Fibroblast of mammary gland (primary cell): ENCODE results near the gene REXO1.
A peak's percentile ranks its signal among the peaks of the same experiment; 100 is the strongest.

Experiments
- DNase-seq: peaks from one replicate; pipeline ENCODE4 v3.0.0-alpha.2; 2010; ENCODE audit warnings: low read depth
- H3K4me3 ChIP-seq: 2 replicates; pipeline ENCODE4 v1.5.1; 2011; ENCODE audit warnings: low read depth, mild to moderate bottlenecking, low read length, moderate library complexity; ENCODE audit not compliant: control insufficient read depth
- TF ChIP-seq, protein P1 (sequence below): conservative IDR thresholded peaks from 2 replicates; pipeline ENCODE4 v1.5.1; 2011; ENCODE audit warnings: low read depth, low read length, inconsistent platforms; ENCODE audit not compliant: control insufficient read depth, insufficient read depth

The REXO1 gene

DNA sequence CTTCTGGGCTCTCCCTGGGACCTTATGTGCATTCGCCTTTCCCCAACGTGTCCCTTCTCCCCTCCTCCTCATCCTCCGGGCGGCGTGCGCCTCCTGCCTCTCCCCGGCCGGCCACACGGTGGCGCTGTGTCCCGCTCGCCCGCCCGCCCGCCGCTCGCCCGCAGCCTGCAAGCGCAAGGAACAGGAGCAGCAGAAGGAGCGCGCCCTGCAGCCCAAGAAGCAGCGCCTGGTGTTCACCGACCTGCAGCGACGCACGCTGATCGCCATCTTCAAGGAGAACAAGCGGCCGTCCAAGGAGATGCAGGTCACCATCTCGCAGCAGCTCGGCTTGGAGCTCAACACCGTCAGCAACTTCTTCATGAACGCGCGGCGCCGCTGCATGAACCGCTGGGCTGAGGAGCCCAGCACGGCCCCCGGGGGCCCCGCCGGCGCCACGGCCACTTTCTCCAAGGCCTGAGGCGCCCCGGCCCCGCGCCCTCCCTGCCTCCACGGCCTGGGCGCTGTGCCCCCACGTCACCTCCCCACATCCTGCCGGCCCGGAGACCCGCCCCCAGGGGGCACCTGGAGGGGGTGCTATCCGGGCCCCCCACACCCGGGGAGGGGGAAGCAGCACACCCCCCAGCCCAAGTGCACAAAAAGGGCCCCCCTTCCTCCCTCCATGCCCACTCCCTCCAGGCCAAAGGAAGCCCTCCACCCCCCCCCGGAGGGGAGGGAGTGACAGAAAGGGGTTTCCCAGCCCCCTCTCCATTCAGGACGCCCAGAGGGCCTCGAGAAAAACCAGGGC, 73.1 kb downstream of the REXO1 start:
- no peak overlapping the region for H3K4me3 ChIP-seq
- TF ChIP-seq, protein P1, sequence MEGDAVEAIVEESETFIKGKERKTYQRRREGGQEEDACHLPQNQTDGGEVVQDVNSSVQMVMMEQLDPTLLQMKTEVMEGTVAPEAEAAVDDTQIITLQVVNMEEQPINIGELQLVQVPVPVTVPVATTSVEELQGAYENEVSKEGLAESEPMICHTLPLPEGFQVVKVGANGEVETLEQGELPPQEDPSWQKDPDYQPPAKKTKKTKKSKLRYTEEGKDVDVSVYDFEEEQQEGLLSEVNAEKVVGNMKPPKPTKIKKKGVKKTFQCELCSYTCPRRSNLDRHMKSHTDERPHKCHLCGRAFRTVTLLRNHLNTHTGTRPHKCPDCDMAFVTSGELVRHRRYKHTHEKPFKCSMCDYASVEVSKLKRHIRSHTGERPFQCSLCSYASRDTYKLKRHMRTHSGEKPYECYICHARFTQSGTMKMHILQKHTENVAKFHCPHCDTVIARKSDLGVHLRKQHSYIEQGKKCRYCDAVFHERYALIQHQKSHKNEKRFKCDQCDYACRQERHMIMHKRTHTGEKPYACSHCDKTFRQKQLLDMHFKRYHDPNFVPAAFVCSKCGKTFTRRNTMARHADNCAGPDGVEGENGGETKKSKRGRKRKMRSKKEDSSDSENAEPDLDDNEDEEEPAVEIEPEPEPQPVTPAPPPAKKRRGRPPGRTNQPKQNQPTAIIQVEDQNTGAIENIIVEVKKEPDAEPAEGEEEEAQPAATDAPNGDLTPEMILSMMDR, result peak; percentile 35
- DNase-seq, result peak; percentile 22

DNA sequence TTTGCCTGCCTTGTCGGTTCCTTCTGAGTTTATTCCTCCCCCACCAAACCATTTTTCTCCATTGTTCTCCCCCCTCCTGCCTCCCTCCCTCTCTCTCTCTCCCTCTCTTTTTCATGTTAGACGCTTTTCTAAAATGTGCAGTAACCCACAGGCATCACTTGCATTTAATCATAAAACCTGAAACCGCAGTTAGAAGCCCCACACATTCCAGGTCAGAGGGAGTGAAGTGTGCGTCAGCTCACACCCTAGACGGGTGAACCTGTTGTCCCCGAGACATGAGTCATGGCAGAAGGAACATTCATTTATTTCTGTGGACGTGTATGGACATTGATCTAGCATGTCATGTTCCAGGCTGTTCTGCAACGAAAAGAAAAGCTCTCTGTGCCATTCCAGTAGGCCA, 75.1 kb downstream of the REXO1 start:
- TF ChIP-seq, protein P1, result no peak
- DNase-seq, result peak; percentile 18
- no peak overlapping the region for H3K4me3 ChIP-seq

DNA sequence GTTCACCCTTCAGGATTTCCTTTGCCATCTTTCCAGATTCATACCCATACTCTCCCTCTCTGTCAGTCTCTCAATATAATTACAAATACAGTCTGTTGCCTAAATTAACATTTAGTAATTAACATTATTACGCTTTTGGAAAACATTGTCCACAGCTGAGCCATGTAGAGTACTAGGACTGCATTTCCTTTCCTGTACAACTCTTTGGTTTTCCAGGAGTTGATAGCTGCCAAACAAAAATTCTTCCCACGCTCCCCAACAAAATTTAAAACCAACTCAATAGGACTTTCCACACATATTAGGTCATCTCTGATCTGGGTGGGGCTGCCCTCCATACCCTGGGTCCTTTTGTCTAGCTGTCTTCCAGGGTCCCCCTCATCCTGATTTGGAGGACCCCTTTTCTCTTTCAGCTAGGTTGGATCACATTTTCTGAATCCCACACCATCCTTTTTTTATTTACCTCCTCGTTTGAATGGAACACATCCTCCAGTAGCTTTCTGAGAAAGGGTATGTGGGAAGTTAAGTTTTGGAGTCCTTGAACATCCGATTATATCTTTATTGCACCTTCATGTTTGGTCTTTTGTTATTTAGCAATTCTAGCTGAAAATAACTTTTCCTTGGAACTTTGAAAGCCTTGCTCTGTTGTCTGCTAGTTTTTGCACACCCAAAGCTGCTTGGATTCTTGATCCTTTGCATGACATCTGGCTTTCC, 77.3 kb downstream of the REXO1 start:
- no peak for DNase-seq
- no peak overlapping the region for H3K4me3 ChIP-seq
- TF ChIP-seq, protein P1, result no peak

DNA sequence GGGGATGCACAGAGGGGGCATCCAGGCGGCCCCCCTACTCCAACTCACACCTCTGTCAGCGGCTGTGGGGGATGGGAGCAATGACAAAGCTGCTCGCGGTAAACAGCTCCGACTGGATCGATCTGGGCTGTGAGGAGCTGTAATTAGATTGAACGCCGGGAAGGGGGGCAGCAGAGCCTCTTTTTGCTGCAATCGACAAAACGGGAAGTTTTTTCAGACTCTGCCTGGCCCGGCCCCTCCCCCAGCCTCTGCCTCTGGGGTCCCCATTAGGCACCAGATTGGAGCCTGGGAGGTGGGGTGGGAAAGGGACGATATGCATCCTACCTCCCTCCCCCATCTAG, 78.7 kb downstream of the REXO1 start:
- no peak for DNase-seq
- no peak overlapping the region for H3K4me3 ChIP-seq
- TF ChIP-seq, protein P1, result no peak

DNA sequence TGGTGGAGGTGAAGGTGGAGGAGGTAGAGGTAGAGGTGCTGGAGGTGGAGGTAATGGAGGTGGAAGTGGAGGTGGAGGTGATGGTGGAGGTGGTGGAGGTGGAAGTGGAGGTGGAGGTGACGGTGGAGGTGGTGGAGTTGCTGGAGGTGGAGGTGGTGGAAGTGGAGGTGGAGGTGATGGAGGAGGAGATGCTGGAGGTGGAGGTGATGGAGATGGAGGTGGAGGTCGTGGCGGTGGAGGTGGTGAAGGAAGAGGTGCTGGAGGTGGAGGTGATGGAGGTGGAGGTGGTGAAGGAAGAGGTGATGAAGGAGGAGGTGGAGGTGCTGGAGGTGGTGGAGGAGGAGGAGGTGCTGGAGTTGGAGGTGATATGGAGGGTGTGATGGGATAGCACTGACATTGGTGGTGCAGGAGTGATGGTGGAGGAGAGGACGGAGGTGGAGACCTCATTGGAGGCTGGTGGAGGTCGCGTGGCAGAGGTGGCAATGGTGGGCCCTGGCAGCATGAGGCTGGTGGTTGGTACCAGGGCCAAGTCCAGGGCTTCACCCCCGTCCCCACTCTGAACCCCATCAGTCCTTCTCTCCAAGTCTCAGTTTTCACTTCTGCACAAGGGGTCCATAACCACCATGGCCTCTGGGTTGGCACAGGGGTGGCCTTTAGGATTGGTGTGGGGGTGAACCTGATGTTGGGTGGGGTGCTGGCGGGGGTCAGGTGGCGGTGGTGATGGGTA, 79.2 kb downstream of the REXO1 start:
- H3K4me3 ChIP-seq, result no peak overlapping the region
- TF ChIP-seq, protein P1, result no peak
- DNase-seq, result no peak

DNA sequence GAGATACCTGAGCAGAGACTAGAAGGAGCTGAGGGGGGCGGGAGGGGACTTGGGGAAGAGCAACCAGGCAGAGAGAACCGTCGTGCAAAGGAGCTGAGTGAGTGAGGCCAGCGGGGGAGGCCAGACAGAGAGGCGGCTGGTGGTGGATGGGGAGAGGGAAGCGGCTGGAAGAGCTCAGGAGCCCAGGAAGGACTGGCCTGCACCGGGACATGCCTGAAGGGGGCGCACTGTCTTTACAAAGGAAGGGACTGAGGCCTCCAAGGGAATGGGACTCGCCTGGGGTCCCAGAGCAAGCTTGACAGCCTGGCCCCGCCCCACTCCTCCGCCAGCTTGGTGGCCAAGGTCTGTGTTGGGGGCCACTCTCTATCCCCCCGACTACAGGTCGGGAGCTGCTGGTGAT, 80.0 kb downstream of the REXO1 start:
- no peak overlapping the region for H3K4me3 ChIP-seq
- TF ChIP-seq, protein P1, result no peak
- DNase-seq, result peak; percentile 18
